ENCODE results near the gene RSPO3.
"Not testable (repeated sequence)": the region's sequence is repeated elsewhere in the genome, so short reads cannot be mapped to it uniquely, and the experiment has no call there.

RSPO3 gene, protein sequence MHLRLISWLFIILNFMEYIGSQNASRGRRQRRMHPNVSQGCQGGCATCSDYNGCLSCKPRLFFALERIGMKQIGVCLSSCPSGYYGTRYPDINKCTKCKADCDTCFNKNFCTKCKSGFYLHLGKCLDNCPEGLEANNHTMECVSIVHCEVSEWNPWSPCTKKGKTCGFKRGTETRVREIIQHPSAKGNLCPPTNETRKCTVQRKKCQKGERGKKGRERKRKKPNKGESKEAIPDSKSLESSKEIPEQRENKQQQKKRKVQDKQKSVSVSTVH

DNA sequence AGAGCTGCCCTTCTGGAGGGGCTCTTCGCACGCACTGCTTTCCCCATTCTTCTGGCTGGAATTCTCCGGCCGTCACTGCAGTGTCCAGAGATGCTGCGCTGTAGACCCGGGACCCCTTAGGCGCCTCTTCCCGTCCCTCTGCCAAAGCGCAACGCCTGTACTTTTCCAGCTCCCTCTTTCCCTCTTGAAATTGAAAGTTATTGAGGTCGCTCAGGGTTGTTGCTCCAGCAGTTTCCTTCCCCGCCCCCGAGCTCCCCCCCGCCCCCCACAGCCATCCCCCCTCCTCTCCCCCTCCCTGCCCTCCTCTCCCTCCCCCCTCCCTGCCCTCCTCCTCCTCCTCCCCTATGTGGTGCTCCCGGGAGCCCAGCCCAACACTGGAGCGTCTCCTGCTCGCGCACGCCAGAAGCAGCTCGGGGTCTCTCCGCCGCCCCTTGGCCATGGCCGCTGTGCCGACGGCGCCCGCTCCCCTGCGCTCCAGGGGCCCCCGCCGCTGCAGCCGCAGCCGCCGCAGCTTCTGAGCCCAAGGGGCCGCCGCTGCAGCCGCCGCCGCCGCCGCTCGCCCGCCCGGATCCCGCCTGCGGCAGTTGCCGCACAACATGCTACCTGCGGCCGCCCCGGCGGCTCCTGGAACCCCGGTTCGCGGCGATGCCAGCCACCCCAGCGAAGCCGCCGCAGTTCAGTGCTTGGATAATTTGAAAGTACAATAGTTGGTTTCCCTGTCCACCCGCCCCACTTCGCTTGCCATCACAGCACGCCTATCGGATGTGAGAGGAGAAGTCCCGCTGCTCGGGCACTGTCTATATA is at the start of gene RSPO3:
Gene RSPO3 (plus strand): TSS at position 374 of the 804 bp plus-strand sequence. CDS start 522 bp downstream, outside the sequence.
- DNase-seq (ENCODE audit: low spot score) (no peak), FAIRE-seq (no peak)

DNA sequence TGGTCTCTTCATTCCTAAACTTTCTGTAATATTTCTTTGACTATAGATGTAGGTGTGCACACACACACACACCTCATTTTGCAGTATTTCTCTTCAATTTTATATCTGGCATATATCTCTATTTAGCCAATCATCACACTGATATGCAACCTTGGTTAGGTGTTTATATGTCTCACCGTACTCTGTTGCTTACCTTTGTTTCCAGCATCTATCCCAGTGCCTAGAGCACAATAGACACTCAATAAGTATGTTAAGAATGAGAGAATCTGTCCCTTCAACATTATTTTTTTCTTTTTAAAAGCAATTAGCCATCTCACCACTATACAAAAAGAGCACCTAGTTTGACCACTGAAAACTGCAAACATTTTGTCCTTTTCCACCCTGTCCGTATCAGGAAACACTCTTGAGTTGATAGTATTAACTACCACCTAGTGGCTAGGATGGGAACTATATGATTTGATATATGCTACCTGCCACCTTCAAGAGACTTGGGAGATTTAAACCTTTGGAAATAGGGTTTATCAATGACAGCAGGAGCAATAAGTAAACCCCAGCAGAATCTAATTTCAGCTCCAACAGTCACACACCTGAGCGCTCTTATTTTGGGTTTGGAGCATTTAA is 48.7 kb upstream of the RSPO3 start:
- FAIRE-seq: no peak

DNA sequence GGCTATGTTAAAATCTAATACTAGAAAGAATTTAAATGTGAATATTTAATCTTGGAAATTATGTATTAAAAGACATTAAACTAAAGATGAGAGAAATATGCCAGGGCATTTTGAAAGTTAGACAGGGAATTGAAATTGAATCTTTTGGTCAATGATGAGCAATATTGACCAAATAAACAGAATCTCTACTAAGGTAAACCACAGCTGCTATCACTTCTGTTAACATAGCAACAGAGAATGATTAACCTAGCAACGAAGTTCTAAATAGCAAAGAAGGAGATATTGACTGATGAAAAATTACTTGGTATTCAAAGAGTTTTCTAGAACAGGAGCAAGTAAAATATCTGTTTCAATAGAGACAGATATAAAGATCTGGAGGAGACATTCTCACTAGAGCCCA is 45.2 kb upstream of the RSPO3 start:
- DNase-seq (ENCODE audit: low spot score) (no peak), FAIRE-seq (no peak)

More for the DNA sequence above, 48.7 kb upstream of the RSPO3 start:
- DNase-seq (ENCODE audit: low spot score): peak; percentile 21

DNA sequence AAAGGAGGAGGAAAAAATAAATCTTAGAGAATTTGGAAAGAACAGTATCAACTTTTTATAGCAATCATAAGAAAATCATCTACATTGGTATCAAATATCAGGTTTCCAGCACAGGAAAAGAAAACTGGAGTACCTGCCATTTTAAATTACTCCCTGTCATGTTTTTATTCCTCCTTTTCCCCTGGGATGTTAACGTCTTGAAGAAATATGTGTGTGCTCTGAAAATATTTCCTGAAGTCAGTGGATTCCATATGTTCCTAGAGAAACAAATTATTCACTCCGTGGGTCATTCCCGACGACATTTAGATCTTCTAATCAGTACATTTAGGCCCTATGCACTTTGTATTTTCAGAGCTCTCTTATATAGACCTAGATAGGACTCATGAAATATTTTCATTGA is 42.0 kb upstream of the RSPO3 start:
- no peak for FAIRE-seq
- no peak for DNase-seq (ENCODE audit: low spot score)

DNA sequence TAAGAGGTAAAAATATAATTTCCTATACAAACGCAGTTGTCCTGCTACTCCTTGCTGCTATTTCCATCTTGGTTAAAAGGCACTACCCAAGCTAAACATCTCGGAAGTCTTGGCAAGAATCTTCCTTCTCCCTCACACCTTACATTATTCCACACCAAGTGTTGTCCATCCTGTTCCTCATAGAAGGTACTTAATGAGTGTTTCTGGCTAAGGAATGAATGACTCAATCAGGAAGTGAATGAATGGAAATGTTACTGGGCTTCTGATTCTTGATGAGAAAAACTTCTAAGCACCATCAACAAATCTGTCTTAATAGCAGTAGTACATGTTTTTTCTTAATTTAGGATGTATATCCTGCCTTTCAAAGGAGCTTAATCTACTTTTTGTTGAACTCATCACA is 40.6 kb upstream of the RSPO3 start:
- no peak for FAIRE-seq
- no peak for DNase-seq (ENCODE audit: low spot score)

DNA sequence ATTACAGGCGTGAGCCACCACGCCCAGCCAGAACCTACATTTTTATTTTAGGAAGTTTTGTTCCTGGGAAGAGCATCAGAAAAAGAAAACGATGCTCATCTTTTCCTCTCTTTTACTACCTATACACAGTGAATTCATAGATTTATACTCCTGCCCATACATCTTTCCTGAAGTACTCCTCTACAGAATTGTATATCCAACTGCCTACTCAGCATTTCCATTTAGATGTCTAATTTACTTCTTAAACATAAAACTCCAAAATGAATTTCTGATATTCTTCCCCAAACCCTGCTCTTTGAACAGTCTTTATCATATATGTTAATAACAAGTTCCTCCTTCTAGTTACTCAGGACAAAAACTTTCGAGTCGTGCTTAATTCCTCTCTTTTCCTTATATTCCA is 39.8 kb upstream of the RSPO3 start:
- no peak for FAIRE-seq
- DNase-seq (ENCODE audit: low spot score): no peak

DNA sequence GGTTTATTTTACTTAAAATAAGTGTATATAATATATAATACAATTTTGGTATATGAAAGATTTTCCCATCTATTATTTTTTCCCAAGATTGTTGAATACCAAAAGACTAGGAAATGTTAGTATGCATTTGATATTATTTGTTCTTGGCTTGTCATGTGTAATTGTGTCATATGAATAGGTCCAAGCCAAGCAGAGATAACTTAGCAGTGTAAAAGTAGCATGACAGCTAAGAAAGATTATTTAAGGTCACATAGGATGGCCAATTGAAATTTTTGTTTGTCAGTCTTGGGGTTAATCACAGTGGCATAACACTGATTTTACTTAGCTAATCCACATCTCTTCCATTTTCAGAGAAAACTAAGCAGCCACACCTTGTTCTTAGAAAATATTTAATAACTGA is 38.8 kb upstream of the RSPO3 start:
- DNase-seq (ENCODE audit: low spot score) (no peak), FAIRE-seq (no peak)

DNA sequence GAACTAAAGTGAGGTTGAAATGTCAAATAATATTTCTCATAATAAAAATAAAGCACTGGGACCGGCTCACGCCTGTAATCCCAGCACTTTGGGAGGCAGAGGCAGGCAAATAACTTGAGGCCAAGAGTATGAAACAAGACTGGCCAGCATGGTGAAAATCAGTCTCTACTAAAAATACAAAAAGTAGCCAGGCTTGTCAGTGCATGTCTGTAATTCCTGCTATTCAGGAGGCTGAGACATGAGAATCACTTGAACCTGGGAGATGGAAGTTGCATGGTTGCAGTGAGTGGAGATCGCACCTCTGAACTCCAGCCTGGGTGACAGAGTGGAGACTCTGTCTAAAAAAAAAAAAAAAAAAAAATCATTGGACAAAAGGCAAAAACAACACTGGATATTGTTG is 38.4 kb upstream of the RSPO3 start:
- no peak for FAIRE-seq
- DNase-seq (ENCODE audit: low spot score): no peak

DNA sequence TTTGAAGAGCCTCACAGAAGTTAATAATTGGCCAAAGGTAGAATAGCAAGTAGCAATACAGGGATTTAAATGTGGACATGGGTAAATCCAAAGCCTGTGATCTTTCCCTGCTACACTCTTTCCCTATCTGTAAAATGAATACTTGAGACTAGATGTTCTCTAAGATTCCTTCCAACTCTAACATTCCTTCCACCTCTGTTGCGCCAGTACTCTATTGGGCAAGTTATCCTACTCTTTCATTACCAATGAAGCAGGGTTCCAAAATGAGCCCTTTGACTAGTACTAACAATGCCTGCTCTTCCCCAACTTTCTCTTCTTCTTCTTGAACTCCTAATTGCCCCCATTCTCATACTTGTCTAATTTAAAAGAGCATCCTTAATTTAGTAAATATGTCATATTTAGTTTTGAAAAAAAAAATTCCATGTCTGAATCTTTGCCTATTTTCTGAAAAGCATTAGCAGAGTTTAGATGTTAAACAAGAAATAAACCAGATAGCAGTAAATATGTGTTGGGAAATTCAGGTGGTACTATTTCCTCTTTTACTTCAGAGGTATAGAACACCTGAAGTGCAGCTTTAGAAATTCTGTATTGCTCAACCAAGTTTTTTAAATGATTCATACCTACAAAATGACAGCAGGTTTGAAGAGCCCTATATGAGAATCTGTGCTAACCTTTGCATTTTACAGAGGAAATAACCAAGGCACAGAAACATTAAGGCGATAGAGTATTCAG is 35.1 kb upstream of the RSPO3 start:
- FAIRE-seq (no peak), DNase-seq (ENCODE audit: low spot score) (no peak)

DNA sequence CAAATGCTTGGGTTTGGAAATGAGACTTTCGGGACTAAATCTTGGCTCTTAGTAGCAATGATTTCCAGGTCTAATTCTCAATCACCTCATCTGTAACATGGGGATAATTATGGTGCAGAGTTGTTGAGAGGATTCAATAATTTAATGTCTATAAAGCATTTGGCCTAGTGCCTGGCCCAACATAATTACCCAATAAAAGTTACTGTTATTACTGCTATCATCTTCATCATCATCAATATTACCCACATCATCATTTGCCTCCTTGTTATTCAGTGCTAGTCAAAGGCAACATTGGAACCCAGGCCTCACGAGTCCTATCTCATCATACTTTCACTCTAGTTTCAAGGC is 34.5 kb upstream of the RSPO3 start:
- FAIRE-seq: no peak
- no peak for DNase-seq (ENCODE audit: low spot score)

DNA sequence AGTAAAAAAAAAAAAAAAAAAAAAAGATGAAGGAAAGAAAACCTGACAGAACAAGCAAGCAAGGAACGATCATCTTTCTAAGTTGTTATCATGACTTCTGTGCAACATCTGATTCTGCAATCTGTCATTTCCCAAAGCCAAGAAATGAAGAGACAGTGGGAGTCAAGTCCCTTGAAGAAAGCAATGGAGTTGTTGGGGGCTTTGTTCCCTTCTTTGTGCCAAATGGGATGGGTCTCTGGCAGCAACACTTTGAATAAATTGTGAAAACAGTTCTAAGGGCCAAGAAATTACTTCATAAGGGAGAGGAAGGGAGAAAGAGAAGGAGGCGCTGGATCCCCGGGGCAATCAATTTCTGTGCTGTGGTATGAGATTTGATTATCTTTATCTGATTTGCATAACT is 33.3 kb upstream of the RSPO3 start:
- no peak for FAIRE-seq

DNA sequence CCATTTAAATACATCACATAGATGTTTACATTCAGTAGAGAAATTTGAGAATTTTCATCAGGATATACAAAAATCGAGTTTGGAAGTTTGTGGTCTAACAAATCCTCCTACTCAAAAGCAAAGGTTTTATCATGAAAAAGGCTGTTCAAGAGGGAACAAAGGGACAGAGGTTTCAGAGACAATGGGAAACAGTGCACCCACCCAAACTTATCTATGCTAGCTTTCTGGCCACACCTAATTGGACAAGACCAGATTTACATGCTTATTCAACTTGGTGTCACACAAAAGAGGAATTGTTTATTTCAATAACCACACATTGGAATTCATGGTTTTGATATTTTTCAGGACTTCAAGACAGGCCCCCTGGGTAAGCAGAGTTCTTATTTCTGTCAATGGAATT is 28.4 kb upstream of the RSPO3 start:
- no peak for DNase-seq (ENCODE audit: low spot score)
- no peak for FAIRE-seq

More for the DNA sequence above, 33.3 kb upstream of the RSPO3 start:
- DNase-seq (ENCODE audit: low spot score): no peak

DNA sequence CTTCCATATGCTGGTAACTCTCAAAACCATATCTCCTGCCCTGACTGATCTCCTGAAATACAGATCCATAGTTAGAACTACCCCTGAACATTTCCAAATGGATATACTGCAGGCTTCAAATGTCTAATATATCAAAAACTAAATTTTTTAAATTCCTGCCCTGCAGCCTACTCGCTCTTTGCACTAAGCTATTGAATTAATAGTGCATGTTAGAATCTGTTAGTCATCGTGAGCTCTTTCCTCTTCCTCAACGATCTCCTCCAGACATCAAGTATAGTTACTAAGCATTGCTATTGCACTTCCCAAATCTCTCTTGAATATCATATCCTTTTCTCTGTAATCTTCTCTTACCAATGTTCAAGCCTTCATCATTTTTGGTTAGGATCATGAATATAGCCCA is 26.0 kb upstream of the RSPO3 start:
- no peak for FAIRE-seq

DNA sequence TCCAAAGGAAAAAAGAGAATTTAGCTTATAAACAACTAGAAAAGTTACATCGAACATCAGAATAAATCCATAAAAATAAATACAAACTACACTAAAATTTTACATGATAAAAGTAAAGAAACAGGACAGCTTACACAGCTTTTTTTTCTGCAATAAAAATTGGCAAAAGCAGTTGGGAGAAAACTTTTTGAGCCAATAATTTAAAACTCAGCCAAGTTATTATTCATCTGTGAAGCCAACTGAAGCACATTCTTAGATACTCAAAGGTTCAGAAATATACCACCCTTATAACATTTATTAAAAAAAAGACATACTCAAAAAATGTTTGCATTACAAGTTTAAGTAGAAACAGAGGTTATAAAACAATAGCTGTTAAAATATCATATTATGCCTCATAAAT is 23.7 kb upstream of the RSPO3 start:
- DNase-seq (ENCODE audit: low spot score) (no peak), FAIRE-seq (no peak)

More for the DNA sequence above, 26.0 kb upstream of the RSPO3 start:
- no peak for DNase-seq (ENCODE audit: low spot score)

DNA sequence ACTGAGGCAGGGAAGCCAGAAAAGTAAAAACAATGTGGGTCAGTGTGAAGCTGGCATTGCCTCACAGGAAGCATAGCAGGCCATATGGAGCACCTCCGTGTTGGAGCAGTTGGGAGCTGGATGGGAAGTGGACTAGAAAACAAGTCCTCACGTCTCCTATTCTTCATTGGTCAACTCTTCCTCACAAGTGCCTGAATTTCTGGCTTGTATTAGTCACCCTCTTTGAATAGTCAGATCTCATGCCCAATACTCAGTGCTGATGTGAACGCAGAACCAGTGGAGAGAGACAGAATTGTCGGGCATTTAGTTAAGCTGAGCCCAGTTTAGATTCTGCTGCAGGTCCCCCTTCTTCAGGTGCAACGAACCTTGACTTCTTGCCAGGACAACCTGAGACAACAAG is 22.3 kb upstream of the RSPO3 start:
- DNase-seq (ENCODE audit: low spot score) (no peak), FAIRE-seq (no peak)

DNA sequence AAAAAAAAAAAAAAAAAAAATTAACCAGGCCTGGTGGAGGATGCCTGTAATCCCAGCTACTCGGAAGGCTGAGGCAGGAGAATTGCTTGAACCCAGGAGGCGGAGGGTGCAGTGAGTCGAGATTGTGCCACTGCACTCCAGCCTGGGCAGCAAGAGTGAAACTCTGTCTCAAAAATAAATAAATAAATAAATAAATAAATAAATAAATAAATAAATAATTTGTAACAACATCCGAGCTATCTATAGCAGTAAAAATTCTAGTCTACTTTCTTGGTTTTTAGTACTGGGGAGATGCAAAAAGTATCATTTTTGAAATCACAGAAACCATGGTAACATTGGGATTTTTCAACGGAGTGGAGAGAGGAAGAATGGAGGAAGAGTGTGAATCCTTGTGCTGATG is 21.0 kb upstream of the RSPO3 start:
- not testable (repeated sequence) for FAIRE-seq; DNase-seq (ENCODE audit: low spot score)

DNA sequence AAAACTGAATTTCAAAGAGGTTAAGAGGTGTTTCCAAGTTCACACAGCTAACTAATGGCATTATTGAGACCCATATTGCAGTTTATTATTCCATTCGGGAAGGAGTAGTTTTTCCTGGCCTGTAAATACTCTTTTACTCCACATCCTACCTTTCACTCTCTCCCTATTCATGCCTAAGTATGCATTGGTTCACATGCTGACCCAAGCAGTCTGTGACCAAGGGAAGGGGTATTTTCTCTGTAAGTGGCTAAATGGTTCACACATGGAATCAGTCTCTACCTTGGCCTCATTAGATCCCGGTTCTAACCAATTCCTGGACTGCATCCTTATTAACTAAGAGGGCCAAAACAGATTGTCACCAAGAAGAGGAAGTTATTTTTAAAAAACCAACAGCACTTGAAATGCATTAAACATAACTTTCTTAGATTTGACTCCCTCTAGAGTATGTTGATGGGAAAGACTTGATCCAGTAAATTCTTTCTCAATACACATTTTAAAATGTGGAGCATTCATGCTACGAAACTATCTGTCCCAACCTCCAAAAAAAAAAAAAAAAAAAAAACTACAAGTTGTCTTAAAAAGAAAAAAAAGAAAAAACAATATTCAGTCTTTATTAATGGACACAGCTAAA is 17.8 kb upstream of the RSPO3 start:
- FAIRE-seq: no peak
- DNase-seq (ENCODE audit: low spot score): no peak

DNA sequence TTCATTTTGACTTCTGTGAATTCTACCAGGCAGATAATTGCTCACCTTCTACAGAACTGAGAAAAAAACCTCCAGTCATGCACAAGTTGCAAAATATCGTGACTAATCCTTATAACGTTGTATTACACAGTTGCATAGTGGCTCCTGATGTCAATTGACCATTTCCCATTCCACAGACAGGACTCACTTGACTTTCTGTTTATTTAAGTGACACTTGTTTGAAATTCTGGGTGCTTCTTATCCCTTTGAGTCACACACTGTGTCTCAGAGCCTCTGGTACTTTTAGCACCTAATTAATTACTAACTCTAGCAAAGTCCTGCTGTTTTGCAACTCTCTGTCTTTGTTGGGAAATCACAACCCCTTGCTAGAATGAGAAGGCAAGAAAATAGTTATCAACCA is 16.2 kb upstream of the RSPO3 start:
- FAIRE-seq (peak; percentile 78), DNase-seq (ENCODE audit: low spot score) (peak; percentile 74)

DNA sequence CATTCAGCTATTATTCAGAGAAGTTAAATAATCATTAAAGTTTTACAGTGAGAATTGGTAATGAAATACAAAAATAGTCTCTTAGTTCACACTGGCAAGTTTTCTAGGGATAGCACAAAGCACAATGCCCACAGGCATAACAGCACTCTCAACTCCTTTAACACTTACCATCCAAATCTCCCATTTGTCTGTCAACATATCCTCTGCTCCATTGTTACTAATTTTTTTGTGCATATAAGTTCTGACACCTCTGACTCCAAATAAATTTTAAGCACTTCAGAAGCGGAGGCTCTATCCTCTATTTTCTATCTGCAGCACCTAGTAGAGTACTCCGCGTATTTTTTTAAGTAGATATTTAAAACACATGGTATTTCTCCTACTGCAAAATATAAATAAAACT is 15.6 kb upstream of the RSPO3 start:
- FAIRE-seq (no peak), DNase-seq (ENCODE audit: low spot score) (no peak)

DNA sequence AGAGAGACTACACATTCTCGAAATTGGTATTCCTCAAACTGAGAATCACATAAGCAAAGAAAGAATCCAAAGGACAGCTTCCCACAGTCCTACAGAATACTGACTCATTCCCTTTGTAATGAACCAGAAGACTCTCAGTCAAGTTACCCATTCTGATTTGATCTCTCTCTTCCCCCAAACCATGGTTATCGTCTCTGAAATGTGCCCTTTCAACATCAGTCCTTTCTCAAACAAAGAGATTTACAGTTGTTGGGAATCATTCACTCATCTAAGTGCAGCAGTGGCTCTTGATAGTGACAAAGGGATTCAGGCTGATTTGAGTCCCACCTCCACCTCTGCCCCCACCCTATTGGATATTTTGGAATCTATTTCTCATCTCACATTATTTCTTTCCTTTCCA is 15.0 kb upstream of the RSPO3 start:
- no peak for FAIRE-seq

DNA sequence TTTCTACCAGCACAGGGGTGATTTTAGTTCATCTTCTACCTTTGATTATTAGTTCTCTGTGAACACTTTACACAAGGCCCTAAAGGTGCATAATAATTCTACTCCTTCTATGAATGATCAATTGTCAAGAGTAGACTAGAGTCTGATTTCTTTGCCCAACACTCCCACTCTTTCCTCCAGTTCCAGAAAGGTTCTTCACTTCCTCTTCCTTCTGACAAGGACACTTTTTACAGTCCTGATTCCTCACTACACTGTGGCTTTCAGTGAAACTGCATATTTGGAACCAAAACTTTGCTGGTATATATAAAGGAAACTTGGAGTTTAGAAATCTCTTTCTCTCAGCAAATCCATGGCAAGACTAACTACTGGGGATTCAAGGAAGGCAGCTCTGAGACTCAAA is 10.6 kb upstream of the RSPO3 start:
- no peak for DNase-seq (ENCODE audit: low spot score)
- no peak for FAIRE-seq

More for the DNA sequence above, 15.0 kb upstream of the RSPO3 start:
- DNase-seq (ENCODE audit: low spot score): no peak
